ENCODE results near the gene PNKD.

DNA sequence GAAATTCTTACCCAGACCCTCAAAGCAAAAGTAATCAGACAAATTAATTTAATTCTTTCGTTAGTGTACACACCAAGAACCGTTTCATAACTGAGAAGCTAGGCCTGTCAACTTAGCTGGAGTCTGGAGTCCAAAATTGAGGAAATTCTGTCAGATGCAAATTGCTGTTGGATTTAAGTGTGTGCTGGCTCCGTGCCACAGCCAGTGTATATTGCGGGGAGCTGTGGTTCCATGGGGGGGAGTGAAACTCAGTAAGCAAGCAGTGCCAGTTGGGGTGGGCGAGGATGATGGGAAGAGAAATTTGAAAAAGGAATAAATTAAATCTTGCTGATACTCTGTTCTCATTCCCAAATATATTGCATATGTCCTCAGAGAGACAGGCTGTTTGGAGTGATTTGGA, 49.3 kb upstream of the PNKD start:
- TF ChIP-seq POLR2A (IDR thresholded peaks at IDR 0.05): no peak
- TF ChIP-seq, protein P1, sequence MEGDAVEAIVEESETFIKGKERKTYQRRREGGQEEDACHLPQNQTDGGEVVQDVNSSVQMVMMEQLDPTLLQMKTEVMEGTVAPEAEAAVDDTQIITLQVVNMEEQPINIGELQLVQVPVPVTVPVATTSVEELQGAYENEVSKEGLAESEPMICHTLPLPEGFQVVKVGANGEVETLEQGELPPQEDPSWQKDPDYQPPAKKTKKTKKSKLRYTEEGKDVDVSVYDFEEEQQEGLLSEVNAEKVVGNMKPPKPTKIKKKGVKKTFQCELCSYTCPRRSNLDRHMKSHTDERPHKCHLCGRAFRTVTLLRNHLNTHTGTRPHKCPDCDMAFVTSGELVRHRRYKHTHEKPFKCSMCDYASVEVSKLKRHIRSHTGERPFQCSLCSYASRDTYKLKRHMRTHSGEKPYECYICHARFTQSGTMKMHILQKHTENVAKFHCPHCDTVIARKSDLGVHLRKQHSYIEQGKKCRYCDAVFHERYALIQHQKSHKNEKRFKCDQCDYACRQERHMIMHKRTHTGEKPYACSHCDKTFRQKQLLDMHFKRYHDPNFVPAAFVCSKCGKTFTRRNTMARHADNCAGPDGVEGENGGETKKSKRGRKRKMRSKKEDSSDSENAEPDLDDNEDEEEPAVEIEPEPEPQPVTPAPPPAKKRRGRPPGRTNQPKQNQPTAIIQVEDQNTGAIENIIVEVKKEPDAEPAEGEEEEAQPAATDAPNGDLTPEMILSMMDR (IDR thresholded peaks at IDR 0.05): no peak

Measured in Peyer's patch (tissue), 4 donors.